Tongue (tissue), 2 donors: ENCODE results near the gene FTL. TPM values are rescaled to one million over a fixed set of nuclear protein-coding genes. Genes with fewer than 3 reads are reported as not detected.
A peak's percentile ranks its signal among the peaks of the same experiment; 100 is the strongest.
"Not testable (repeated sequence)": the region's sequence is repeated elsewhere in the genome, so short reads cannot be mapped to it uniquely, and the experiment has no call there.

Experiments used
- DNase-seq: peaks from one replicate; pipeline ENCODE4 v3.0.0-alpha.2; 2015
- total RNA-seq: library from RNA; depleted of rRNA; stranded (reverse); fragments of >200 nt; gene quantifications from one replicate; pipeline ENCODE4 v1.2.3, GENCODE V29; 2014

Gene FTL
- 430 TPM for total RNA-seq

DNA sequence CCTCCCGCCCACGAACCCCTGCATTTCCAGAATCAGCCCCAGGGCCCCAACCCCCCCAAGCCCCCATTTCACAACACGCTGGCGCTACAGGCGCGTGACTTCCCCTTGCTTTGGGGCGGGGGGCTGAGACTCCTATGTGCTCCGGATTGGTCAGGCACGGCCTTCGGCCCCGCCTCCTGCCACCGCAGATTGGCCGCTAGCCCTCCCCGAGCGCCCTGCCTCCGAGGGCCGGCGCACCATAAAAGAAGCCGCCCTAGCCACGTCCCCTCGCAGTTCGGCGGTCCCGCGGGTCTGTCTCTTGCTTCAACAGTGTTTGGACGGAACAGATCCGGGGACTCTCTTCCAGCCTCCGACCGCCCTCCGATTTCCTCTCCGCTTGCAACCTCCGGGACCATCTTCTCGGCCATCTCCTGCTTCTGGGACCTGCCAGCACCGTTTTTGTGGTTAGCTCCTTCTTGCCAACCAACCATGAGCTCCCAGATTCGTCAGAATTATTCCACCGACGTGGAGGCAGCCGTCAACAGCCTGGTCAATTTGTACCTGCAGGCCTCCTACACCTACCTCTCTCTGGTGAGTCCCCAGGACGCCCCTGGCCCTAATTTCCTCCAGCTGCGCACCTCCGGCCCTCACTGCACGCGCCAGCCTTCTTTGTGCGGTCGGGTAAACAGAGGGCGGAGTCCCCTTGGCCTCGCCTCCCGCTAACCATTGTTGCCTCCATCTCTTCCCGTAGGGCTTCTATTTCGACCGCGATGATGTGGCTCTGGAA is at the start of gene FTL:
TSS of gene FTL (plus strand) at position 270 of the 766 bp plus-strand sequence. CDS start at position 469, 199 bp downstream.
- DNase-seq = peak; percentile 97

DNA sequence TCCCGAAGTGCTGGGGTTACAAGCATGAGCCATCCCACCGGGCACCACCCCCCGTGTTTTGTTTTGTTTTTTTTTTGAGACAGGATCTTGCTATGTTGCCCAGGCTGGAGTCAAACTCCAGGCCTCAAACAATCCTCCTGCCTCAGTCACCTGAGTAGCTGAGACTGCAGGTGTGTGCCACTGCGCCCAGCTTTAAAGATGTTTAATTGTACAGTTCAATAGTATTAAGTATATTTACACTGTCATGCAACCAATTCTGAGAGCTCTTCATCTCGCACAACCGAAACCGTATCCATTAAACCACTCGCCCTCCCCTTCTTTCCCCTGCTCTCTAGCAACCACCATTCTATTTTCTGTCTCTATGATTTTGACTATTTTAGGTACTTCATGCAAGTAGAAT is 49.4 kb upstream of the FTL start:
- no peak for DNase-seq

- DNase-seq = no peak
These were observed 47.0 kb upstream of the FTL start for GRCh38 chr19:48918071-48918470.

DNA sequence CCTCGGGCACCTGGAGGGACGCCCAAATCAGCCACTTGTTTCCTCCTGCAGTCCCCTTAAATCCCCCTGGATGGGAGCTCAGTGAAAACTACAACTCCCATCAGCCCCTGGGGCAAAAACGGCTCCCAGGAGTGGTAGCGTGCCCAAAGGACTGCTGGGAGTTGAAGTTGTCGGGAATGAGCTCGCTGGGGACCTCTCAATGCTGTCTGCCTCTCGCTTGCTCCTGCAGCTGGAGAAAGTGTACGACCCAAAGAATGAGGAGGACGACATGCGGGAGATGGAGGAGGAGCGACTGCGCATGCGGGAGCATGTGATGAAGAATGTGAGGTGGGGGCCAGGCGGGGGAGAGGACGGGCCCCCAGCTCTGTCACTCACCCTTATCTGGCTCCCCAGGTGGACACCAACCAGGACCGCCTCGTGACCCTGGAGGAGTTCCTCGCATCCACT is 46.3 kb upstream of the FTL start:
- DNase-seq = peak; percentile 53

GRCh38 chr19:48919271-48919670 is 45.8 kb upstream of the FTL start:
- not testable (repeated sequence) for DNase-seq

GRCh38 chr19:48920949-48921348 is 44.2 kb upstream of the FTL start:
- no peak for DNase-seq

- DNase-seq = no peak
These were observed 43.2 kb upstream of the FTL start for GRCh38 chr19:48921721-48922500.

- DNase-seq = no peak
These were observed 42.3 kb upstream of the FTL start for GRCh38 chr19:48922548-48923490.

DNA sequence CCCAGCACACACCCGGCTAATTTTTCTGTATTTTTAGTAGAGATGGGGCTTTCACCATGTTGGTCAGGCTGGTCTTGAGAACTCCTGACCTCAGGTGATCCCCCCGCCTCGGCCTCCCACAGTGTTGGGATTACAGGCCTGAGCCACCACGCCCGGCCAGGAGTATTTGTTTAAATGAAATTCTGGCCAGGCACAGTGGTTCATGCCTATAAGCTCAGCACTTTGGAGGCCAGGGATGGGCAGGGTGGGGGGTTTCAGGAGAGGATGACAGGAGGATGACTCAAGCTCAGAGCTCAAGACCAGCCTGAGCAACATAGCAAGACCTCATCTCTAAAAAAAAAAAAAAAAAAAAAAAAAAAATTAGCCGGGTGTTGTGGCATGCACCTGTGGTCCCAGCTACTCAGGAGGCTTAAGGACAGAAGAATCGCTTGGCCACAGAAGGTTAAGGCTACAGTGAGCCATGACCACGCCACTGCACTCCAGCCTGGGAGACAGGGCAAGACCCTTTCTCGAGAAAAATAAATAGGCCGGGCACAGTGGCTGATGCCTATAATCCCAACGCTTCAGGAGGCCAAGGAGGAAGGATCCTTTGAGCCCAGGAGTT is 39.8 kb upstream of the FTL start:
- DNase-seq = no peak

GRCh38 chr19:48925890-48926289 is 39.2 kb upstream of the FTL start:
- not testable (repeated sequence) for DNase-seq

DNA sequence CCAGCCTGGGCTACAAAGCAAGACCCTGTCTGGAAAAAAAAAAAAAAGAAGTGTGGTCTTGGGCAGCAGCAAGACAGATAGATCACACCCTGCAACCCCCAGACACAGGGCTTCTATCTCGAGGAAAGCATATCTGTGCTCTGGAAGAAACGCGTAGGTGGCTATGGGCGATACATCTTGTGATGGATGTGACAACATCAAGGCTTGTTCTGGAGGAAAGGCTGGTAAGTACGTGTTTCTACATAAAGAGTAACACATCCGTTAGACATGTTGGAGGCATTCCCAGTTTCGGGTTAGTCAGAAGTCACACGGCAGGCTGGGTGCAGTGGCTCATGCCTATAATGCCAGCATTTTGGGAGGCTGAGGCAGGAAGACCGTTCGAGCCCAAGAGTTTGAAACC is 38.2 kb upstream of the FTL start:
- DNase-seq = peak; percentile 48

DNA sequence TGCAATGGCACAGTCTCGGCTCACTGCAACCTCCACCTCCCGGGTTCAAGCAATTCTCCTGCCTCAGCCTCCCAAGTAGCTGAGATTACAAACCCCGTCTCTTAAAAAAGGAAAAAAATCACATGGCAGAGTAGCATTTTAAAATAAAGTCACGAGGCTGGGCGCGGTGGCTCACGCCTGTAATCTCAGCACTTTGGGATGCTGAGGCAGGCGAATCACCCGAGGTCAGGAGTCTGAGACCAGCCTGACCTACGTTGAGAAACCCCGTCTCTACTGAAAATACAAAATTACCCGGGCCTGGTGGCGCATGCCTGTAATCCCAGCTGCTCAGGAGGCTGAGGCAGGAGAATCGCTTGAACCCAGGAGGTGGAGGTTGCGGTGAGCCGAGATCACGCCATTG is 37.4 kb upstream of the FTL start:
- DNase-seq = not testable (repeated sequence)

GRCh38 chr19:48928164-48929025 is 36.7 kb upstream of the FTL start:
- peak; percentile 76 for DNase-seq

- peak; percentile 79 for DNase-seq
These were observed 31.7 kb upstream of the FTL start, which contains the start of gene DHDH for GRCh38 chr19:48933382-48933932. Gene DHDH, plus strand, starts transcription at chr19:48933699. Its CDS starts 23 bp downstream, at chr19:48933722.

DNA sequence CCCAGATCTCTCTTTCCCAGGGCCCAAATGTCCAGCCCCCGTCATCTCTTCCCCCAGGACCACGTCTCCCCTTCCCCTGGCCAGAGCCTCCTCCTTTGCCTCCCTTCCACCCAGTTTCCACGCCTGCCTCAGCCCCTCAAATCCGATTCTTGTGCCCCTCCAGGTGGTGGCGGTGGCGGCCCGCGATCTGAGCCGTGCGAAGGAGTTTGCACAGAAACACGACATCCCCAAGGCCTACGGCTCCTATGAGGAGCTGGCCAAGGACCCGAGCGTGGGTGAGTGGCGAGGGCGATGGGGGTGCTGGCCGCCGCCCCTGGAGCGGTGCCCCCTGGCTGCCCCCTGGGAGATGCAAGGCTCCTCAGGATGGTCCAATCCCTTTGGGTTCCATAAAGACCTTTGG is 30.3 kb upstream of the FTL start:
- no peak for DNase-seq

DNA sequence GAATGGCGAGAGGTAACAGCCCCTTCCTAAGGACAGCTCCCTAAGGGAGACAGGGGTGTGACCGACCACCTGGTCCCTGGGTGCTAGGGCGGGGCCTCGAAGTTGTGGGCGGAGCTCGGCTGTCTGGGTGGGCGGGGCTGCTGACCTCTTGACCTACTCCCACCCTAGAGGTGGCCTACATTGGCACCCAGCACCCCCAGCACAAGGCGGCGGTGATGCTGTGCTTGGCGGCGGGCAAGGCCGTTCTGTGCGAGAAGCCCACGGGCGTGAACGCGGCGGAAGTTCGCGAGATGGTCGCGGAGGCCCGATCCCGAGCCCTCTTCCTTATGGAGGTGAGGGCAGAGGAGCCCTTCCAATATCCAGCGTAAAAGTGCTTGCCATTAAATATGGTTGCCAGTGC is 29.2 kb upstream of the FTL start:
- no peak for DNase-seq

DNA sequence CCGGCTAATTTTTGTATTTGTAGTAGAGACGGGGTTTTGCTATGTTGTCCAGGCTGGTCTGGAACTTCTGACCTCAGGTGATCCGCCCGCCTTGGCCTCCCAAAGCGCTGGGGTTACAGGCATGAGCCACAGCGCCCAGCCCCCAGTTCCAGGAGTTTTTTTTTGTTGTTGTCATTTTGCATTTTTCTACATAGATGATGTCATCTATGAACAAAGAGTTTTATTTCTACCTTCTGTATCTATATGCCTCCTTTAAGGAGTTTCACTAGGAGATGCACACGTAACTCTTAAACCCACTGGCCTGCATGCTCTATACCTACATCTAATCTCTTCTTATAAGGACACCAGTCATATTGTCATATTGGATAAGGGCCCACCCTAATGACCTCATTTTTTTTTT is 26.9 kb upstream of the FTL start:
- no peak for DNase-seq

- DNase-seq = no peak
These were observed 24.2 kb upstream of the FTL start for GRCh38 chr19:48940902-48941301.

- no peak for DNase-seq
These were observed 22.0 kb upstream of the FTL start for GRCh38 chr19:48943081-48943480.

- no peak for DNase-seq
These were observed 19.7 kb upstream of the FTL start for GRCh38 chr19:48945415-48945814.

GRCh38 chr19:48945817-48946216 is 19.3 kb upstream of the FTL start:
- no peak for DNase-seq
